A549 (cell line): ENCODE data around the gene ERGIC1. TPM values are rescaled to one million over a fixed set of nuclear protein-coding genes. Genes with fewer than 3 reads are reported as not detected.
A peak's percentile ranks its signal among the peaks of the same experiment; 100 is the strongest.

Experiments used
- ATAC-seq, 2 experiments: fragments of 200-7000 bp in 1 of 2; fragments of >200 bp in 1 of 2; cut with Nextera tagmentation in 1 of 2; cut with Tn5 transposase in 1 of 2; 3 replicates each; pipeline versions ENCODE4 v1.8.0 to v1.9.1; 2018 to 2020; ENCODE audit warnings: mild to moderate bottlenecking in 1 of 2, moderate library complexity in 1 of 2
- CTCF ChIA-PET: fragments of 300-600 bp; sonication (Branson Sonifier 250); formaldehyde crosslinking; extraction: SDS; loops from one replicate; lab custom pipeline; 2021; ENCODE audit warnings: antibody characterized with exemption, inconsistent platforms; lab: Yijun Ruan, JAX
- POLR2A ChIA-PET: fragments of 350-600 bp; formaldehyde crosslinking; extraction: SDS; loops from one replicate; lab custom pipeline; 2021; ENCODE audit warnings: antibody characterized with exemption, inconsistent platforms; lab: Yijun Ruan, JAX
- DNase-seq, 2 experiments: peaks; one replicate each; pipeline versions ENCODE4 v3.0.0 to v3.0.0-alpha.2; 2011 to 2016; ENCODE audit warnings: low read depth in 1 of 2, low spot score in 1 of 2
- FAIRE-seq: peaks from 2 replicates; lab custom pipeline; 2011; peaks lifted over from hg19 to GRCh38; lab: Jason Lieb, UNC
- H3K27ac ChIP-seq, 2 experiments: fragments of >200 bp; sonication (Bioruptor Twin); formaldehyde crosslinking; 3 replicates each; pipeline ENCODE4 v1.5.1; 2016 to 2017
- H3K4me1 ChIP-seq: fragments of >200 bp; sonication (Bioruptor Twin); formaldehyde crosslinking; 3 replicates; pipeline ENCODE4 v1.6.1; 2016
- H3K4me2 ChIP-seq: fragments of >200 bp; sonication (Bioruptor Twin); formaldehyde crosslinking; 3 replicates; pipeline ENCODE4 v1.6.1; 2016
- H3K4me3 ChIP-seq: fragments of >200 bp; sonication (Bioruptor Twin); formaldehyde crosslinking; 3 replicates; pipeline ENCODE4 v1.5.1; 2016
- H3K9me3 ChIP-seq: fragments of >200 bp; sonication (Bioruptor Twin); formaldehyde crosslinking; 3 replicates; pipeline ENCODE4 v1.6.1; 2016
- CBX2 ChIP-seq: fragments of 200-600 bp; sonication (generic); IDR thresholded peaks from 2 replicates; pipeline ENCODE4 v1.6.1; 2016; ENCODE audit warnings: low read depth, mild to moderate bottlenecking, borderline replicate concordance
- CBX8 ChIP-seq: fragments of 200-600 bp; sonication (generic); IDR thresholded peaks from 2 replicates; pipeline ENCODE4 v1.6.1; 2016
- CHD4 ChIP-seq: fragments of 200-600 bp; sonication (generic); IDR thresholded peaks from 2 replicates; pipeline ENCODE4 v1.6.1; 2016; ENCODE audit warnings: antibody characterized with exemption, mild to moderate bottlenecking, borderline replicate concordance
- EHF ChIP-seq: fragments of 250-450 bp; sonication (Bioruptor Pico); IDR thresholded peaks from 2 replicates; pipeline ENCODE4 v1.5.0; 2020; ENCODE audit warnings: mild to moderate bottlenecking
- FOSB ChIP-seq: fragments of 250-450 bp; sonication (Bioruptor Pico); IDR thresholded peaks from 2 replicates; pipeline ENCODE4 v1.5.0; 2020; ENCODE audit warnings: mild to moderate bottlenecking, moderate library complexity
- FOXS1 ChIP-seq: fragments of 250-450 bp; sonication (Bioruptor Pico); IDR thresholded peaks from 2 replicates; pipeline ENCODE4 v1.5.0; 2020; ENCODE audit warnings: mild to moderate bottlenecking, moderate library complexity
- HEYL ChIP-seq: fragments of 250-450 bp; sonication (Bioruptor Pico); IDR thresholded peaks from 2 replicates; pipeline ENCODE4 v1.8.0; 2021; ENCODE audit warnings: mild to moderate bottlenecking, moderate library complexity
- HOXA7 ChIP-seq: fragments of 250-450 bp; sonication (Bioruptor Pico); IDR thresholded peaks from 2 replicates; pipeline ENCODE4 v1.5.0; 2020; ENCODE audit warnings: mild to moderate bottlenecking, moderate library complexity
- HOXB13 ChIP-seq: fragments of 250-450 bp; sonication (Bioruptor Pico); IDR thresholded peaks from 2 replicates; pipeline ENCODE4 v1.5.0; 2020; ENCODE audit warnings: low read depth, mild to moderate bottlenecking, moderate library complexity
- HOXB5 ChIP-seq: fragments of 250-450 bp; sonication (Bioruptor Pico); IDR thresholded peaks from 2 replicates; pipeline ENCODE4 v1.5.0; 2020; ENCODE audit warnings: mild to moderate bottlenecking, moderate library complexity
- JUNB ChIP-seq: fragments of >200 bp; sonication (Bioruptor Twin); formaldehyde crosslinking; IDR thresholded peaks from 2 replicates; pipeline ENCODE4 v1.6.1; 2016
- KDM1A ChIP-seq: fragments of 200-600 bp; sonication (generic); IDR thresholded peaks from 2 replicates; pipeline ENCODE4 v1.6.1; 2016; ENCODE audit warnings: low read depth, mild to moderate bottlenecking
- KDM5A ChIP-seq: fragments of 200-600 bp; sonication (generic); IDR thresholded peaks from 2 replicates; pipeline ENCODE4 v1.6.1; 2016; ENCODE audit warnings: antibody characterized with exemption, mild to moderate bottlenecking
- MAFK ChIP-seq: fragments of 450-650 bp; IDR thresholded peaks from 2 replicates; pipeline ENCODE4 v1.6.1; 2014; ENCODE audit not compliant: partially characterized antibody
- MYC ChIP-seq: IDR thresholded peaks from 2 replicates; pipeline ENCODE4 v1.6.1; 2012; ENCODE audit warnings: mild to moderate bottlenecking, inconsistent platforms, low read length, improper control_type of control experiment, borderline replicate concordance
- NFE2L2 ChIP-seq: fragments of 150-350 bp; conservative IDR thresholded peaks from 2 replicates; pipeline ENCODE4 v1.6.1; 2014; ENCODE audit warnings: low read length
- NR3C1 ChIP-seq: fragments of >200 bp; sonication (Bioruptor Twin); formaldehyde crosslinking; IDR thresholded peaks from 3 replicates; pipeline ENCODE4 v1.6.1; 2017
- RARB ChIP-seq: fragments of 250-450 bp; sonication (Bioruptor Pico); IDR thresholded peaks from 2 replicates; pipeline ENCODE4 v1.8.0; 2021; ENCODE audit warnings: mild to moderate bottlenecking, moderate library complexity
- RCOR1 ChIP-seq: fragments of 150-350 bp; IDR thresholded peaks from 2 replicates; pipeline ENCODE4 v1.6.1; 2014; ENCODE audit warnings: antibody characterized with exemption, low read length, low read depth
- RNF2 ChIP-seq: fragments of 200-600 bp; sonication (generic); IDR thresholded peaks from 2 replicates; pipeline ENCODE4 v1.6.1; 2016; ENCODE audit warnings: low read depth, mild to moderate bottlenecking, antibody characterized with exemption, moderate library complexity, borderline replicate concordance
- SMC3 ChIP-seq: fragments of >200 bp; sonication (Bioruptor Twin); formaldehyde crosslinking; IDR thresholded peaks from 3 replicates; pipeline ENCODE4 v1.6.1; 2018; ENCODE audit warnings: inconsistent platforms
- SREBF2 ChIP-seq: fragments of 450-650 bp; IDR thresholded peaks from 2 replicates; pipeline ENCODE4 v1.6.1; 2014; ENCODE audit warnings: mild to moderate bottlenecking, moderate library complexity
- TFCP2L1 ChIP-seq: fragments of 250-450 bp; sonication (Bioruptor Pico); IDR thresholded peaks from 2 replicates; pipeline ENCODE4 v1.5.0; 2021; ENCODE audit warnings: mild to moderate bottlenecking
- TP53 ChIP-seq: fragments of 250-450 bp; sonication (Bioruptor Pico); IDR thresholded peaks from 2 replicates; pipeline ENCODE4 v1.5.0; 2021; ENCODE audit warnings: mild to moderate bottlenecking, moderate library complexity
- ZC3H11A ChIP-seq: fragments of 450-650 bp; IDR thresholded peaks from 2 replicates; pipeline ENCODE4 v1.6.1; 2014; ENCODE audit warnings: antibody characterized with exemption, mild to moderate bottlenecking
- ZNF302 ChIP-seq: fragments of 250-450 bp; sonication (Bioruptor Pico); IDR thresholded peaks from 2 replicates; pipeline ENCODE4 v1.9.0; 2021; ENCODE audit warnings: inconsistent platforms, mild to moderate bottlenecking, moderate library complexity
- WGBS: methylation state at CpG from one replicate; pipeline ENCODE4 v1.1.6; 2017; ENCODE audit errors: missing lambda C conversion rate; 5-methylcytosine and 5-hydroxymethylcytosine counted together
- polyA plus RNA-seq, 4 experiments: library from polyadenylated mRNA; depleted of rRNA in 3 of 4; stranded (reverse); fragments of >200 nt; fragmentation: RNase III in 1 of 4; extraction: RNeasy Plus Mini Kit Qiagen cat#74134 plus additional on column Dnase treatment in 1 of 4; gene quantifications; 2 replicates in 3 of 4; 3 replicates in 1 of 4; pipeline ENCODE4 v1.2.3, GENCODE V29; 2011 to 2017
- TF ChIP-seq, protein P1 (sequence below): fragments of 250-450 bp; sonication (Bioruptor Pico); IDR thresholded peaks from 2 replicates; pipeline ENCODE4 v1.5.0; 2020; ENCODE audit warnings: low read depth, mild to moderate bottlenecking, moderate library complexity
- TF ChIP-seq, protein P2 (sequence below): IDR thresholded peaks from 2 replicates; pipeline ENCODE4 v1.6.1; 2012
- TF ChIP-seq, protein P3 (sequence below): fragments of >200 bp; sonication (Bioruptor Twin); formaldehyde crosslinking; IDR thresholded peaks from 3 replicates; pipeline ENCODE4 v1.5.1; 2016
- TF ChIP-seq, protein P4 (sequence below): fragments of 450-650 bp; IDR thresholded peaks from 2 replicates; pipeline ENCODE4 v1.6.1; 2014; ENCODE audit warnings: antibody characterized with exemption
- TF ChIP-seq, protein P5 (sequence below): IDR thresholded peaks from 2 replicates; pipeline ENCODE4 v1.6.1; 2012; ENCODE audit warnings: low read depth, borderline replicate concordance
- TF ChIP-seq, protein P6 (sequence below): fragments of 250-450 bp; sonication (Bioruptor Pico); IDR thresholded peaks from 2 replicates; pipeline ENCODE4 v1.5.0; 2021; ENCODE audit warnings: mild to moderate bottlenecking, moderate library complexity, borderline replicate concordance
- TF ChIP-seq, protein P7 (sequence below): IDR thresholded peaks from 2 replicates; pipeline ENCODE4 v1.6.1; 2012

Gene ERGIC1
- polyA plus RNA-seq, 2 of the 4 experiments (the other 2 are of a cell fraction) = 176 to 304 TPM

DNA sequence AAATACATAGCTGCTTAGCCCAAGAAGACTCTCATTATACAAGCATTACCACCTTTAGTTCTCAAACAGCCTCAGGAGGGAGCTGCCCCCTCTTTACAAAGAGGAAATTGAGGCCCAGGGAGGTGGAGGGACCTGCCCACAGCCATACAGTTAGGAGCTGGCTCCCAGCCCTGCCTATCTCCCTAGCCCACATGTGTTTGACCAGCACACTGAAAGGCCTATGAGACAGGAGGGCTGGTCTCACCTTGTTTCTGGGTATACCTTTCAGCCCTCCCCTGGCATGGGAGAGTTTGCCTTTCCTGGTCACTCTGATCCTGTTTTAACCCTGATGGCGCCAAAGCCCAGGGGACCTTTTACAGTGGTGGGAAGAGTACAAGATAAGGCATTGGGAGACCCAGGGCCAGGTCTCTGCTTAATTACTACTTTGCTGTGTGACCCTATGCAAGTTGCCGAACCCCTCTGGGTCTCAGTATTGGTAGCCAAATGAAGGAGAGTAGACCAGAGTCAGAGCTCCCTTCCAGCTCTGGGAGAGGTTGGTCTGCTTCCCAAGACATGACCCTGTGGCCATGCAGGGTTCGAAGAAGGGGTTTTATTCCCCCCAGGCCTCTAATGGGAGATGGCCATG lies 64.3 kb downstream of the ERGIC1 start:
- FAIRE-seq (no peak), ATAC-seq (peak; percentile 1 to 2; a peak in 3 of 6 replicates), DNase-seq (no peak)
- 80% methylated on average over 3 of the region's 3 CpGs for WGBS
- ChIA-PET CTCF (interaction anchor here (0.8 to 12.0 kb wide), 16 partner anchors 11 to 185 kb away, joined by 3 to 131 read pairs (median 6); partner anchors contain the start of genes DUSP1 and RPL26L1), POLR2A (interaction anchor here (0.8 to 5.2 kb wide), 11 partner anchors 12 to 183 kb away, joined by 3 to 87 read pairs (median 4); partner anchors contain the start of gene DUSP1)
- H3K4me3 ChIP-seq = no peak overlapping the region
- H3K4me2 ChIP-seq = peak overlapping the region; percentile 63
- H3K4me1 ChIP-seq = peaks cover 90% of the 10 kb centered on the region
- peak overlapping the region; percentile 99 to 100 for H3K27ac ChIP-seq
- no peaks in the 10 kb centered on the region for H3K9me3 ChIP-seq
- TF ChIP-seq SREBF2 (no peak), CBX2 (no peak), EHF (CRISPR knock-in tag) (peak; percentile 61; the same call in 1 of the 2 replicates), FOSB (CRISPR knock-in tag) (no peak; the same call in 1 of the 2 replicates), SMC3 (no peak), ZNF302 (CRISPR knock-in tag) (no peak), JUNB (no peak), KDM5A (no peak), TFCP2L1 (CRISPR knock-in tag) (0 out of 2 replicates have a peak, but pooled peaks have one; percentile 12), RARB (no peak), TP53 (peak; percentile 90), RCOR1 (no peak), HOXB5 (CRISPR knock-in tag) (peak; percentile 79), CHD4 (no peak), HOXB13 (peak; percentile 70; the same call in 1 of the 2 replicates), NFE2L2 (no peak), FOXS1 (peak; percentile 57; the same call in 1 of the 2 replicates), HOXA7 (no peak; the same call in 1 of the 2 replicates), RNF2 (no peak), KDM1A (peak; percentile 68; the same call in 1 of the 2 replicates), CBX8 (no peak), MYC (no peak), NR3C1 (no peak), ZC3H11A (no peak), HEYL (CRISPR knock-in tag) (no peak), MAFK (no peak)
- TF ChIP-seq, protein P1, sequence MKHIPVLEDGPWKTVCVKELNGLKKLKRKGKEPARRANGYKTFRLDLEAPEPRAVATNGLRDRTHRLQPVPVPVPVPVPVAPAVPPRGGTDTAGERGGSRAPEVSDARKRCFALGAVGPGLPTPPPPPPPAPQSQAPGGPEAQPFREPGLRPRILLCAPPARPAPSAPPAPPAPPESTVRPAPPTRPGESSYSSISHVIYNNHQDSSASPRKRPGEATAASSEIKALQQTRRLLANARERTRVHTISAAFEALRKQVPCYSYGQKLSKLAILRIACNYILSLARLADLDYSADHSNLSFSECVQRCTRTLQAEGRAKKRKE = peak; percentile 68; the same call in 1 of the 2 replicates
- TF ChIP-seq, protein P2, sequence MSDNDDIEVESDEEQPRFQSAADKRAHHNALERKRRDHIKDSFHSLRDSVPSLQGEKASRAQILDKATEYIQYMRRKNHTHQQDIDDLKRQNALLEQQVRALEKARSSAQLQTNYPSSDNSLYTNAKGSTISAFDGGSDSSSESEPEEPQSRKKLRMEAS = no peak
- TF ChIP-seq, protein P3, sequence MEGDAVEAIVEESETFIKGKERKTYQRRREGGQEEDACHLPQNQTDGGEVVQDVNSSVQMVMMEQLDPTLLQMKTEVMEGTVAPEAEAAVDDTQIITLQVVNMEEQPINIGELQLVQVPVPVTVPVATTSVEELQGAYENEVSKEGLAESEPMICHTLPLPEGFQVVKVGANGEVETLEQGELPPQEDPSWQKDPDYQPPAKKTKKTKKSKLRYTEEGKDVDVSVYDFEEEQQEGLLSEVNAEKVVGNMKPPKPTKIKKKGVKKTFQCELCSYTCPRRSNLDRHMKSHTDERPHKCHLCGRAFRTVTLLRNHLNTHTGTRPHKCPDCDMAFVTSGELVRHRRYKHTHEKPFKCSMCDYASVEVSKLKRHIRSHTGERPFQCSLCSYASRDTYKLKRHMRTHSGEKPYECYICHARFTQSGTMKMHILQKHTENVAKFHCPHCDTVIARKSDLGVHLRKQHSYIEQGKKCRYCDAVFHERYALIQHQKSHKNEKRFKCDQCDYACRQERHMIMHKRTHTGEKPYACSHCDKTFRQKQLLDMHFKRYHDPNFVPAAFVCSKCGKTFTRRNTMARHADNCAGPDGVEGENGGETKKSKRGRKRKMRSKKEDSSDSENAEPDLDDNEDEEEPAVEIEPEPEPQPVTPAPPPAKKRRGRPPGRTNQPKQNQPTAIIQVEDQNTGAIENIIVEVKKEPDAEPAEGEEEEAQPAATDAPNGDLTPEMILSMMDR = no peak
- TF ChIP-seq, protein P4, sequence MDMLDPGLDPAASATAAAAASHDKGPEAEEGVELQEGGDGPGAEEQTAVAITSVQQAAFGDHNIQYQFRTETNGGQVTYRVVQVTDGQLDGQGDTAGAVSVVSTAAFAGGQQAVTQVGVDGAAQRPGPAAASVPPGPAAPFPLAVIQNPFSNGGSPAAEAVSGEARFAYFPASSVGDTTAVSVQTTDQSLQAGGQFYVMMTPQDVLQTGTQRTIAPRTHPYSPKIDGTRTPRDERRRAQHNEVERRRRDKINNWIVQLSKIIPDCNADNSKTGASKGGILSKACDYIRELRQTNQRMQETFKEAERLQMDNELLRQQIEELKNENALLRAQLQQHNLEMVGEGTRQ = no peak
- TF ChIP-seq, protein P5, sequence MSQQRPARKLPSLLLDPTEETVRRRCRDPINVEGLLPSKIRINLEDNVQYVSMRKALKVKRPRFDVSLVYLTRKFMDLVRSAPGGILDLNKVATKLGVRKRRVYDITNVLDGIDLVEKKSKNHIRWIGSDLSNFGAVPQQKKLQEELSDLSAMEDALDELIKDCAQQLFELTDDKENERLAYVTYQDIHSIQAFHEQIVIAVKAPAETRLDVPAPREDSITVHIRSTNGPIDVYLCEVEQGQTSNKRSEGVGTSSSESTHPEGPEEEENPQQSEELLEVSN = no peak
- TF ChIP-seq, protein P6, sequence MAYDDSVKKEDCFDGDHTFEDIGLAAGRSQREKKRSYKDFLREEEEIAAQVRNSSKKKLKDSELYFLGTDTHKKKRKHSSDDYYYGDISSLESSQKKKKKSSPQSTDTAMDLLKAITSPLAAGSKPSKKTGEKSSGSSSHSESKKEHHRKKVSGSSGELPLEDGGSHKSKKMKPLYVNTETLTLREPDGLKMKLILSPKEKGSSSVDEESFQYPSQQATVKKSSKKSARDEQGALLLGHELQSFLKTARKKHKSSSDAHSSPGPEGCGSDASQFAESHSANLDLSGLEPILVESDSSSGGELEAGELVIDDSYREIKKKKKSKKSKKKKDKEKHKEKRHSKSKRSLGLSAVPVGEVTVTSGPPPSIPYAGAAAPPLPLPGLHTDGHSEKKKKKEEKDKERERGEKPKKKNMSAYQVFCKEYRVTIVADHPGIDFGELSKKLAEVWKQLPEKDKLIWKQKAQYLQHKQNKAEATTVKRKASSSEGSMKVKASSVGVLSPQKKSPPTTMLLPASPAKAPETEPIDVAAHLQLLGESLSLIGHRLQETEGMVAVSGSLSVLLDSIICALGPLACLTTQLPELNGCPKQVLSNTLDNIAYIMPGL (CRISPR knock-in tag) = peak; percentile 79; the same call in 1 of the 2 replicates
- TF ChIP-seq, protein P7, sequence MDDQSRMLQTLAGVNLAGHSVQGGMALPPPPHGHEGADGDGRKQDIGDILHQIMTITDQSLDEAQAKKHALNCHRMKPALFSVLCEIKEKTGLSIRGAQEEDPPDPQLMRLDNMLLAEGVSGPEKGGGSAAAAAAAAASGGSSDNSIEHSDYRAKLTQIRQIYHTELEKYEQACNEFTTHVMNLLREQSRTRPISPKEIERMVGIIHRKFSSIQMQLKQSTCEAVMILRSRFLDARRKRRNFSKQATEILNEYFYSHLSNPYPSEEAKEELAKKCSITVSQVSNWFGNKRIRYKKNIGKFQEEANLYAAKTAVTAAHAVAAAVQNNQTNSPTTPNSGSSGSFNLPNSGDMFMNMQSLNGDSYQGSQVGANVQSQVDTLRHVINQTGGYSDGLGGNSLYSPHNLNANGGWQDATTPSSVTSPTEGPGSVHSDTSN = no peak
